ENCODE data around the gene CAVIN2.

GRCh38 chr2:191854382-191855372 is 7.8 kb upstream of the CAVIN2 start:
- no peak for TF ChIP-seq CTCF (IDR thresholded peaks at IDR 0.05)
- TF ChIP-seq EP300 (IDR thresholded peaks at IDR 0.05) = no peak
